Mucosa of rectum (tissue), 2 donors: ENCODE measurements around the gene FDXR.

ENCODE experiments used
- H3K27ac ChIP-seq, 2 donors: one replicate each; pipeline ENCODE4 v1.7.0; 2013; ENCODE audit warnings: inconsistent platforms in 2 of 2, low read depth in 2 of 2, low read length in 2 of 2
- H3K27me3 ChIP-seq, 2 donors: one replicate each; pipeline ENCODE4 v1.7.0; 2013; ENCODE audit warnings: low read length in 2 of 2; ENCODE audit not compliant: control insufficient read depth in 2 of 2, insufficient read depth in 2 of 2
- H3K36me3 ChIP-seq, 2 donors: one replicate each; pipeline ENCODE4 v1.7.0; 2013; ENCODE audit warnings: low read length in 2 of 2; ENCODE audit not compliant: control insufficient read depth in 2 of 2, insufficient read depth in 2 of 2
- H3K4me1 ChIP-seq, 2 donors: one replicate each; pipeline ENCODE4 v1.7.0; 2013; ENCODE audit warnings: low read length in 2 of 2, mild to moderate bottlenecking in 1 of 2; ENCODE audit not compliant: control insufficient read depth in 2 of 2, insufficient read depth in 2 of 2
- H3K4me3 ChIP-seq, 2 donors: one replicate each; pipeline ENCODE4 v1.7.0; 2013; ENCODE audit warnings: low read length in 2 of 2
- H3K9ac ChIP-seq, 2 donors: one replicate each; pipeline ENCODE4 v1.7.0; 2013; ENCODE audit warnings: low read length in 2 of 2, low read depth in 1 of 2, mild to moderate bottlenecking in 1 of 2
- H3K9me3 ChIP-seq, 2 donors: one replicate each; pipeline ENCODE4 v1.7.0; 2013; ENCODE audit warnings: low read length in 2 of 2; ENCODE audit not compliant: control insufficient read depth in 2 of 2
- donor health status: healthy.
- donor health status: Normal muscosa, but diverticular disease.

Gene FDXR

DNA sequence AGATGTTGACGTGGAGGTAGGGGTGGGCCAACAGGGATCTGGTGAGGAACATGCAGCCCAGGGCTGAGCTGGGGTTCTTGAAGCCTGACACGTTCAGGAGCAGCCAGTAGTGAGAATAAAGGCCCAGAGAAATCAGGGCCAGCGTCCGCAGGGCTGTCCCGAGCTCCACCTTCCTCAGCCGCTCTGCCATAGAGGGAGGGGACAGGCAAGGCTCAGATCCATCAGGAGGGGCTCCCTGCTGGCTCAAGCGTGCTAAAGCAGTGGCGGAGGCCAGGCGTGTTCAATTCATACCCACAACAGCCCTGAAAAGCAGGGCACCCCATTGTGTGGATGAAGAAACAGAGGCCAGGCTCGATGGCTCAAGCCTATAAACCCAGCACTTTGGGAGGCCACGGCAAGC, 8.3 kb upstream of the FDXR start:
- H3K4me1 ChIP-seq, result peaks cover 9 to 11% of the 10 kb centered on the region in 2 donors
- H3K27me3 ChIP-seq, result peaks cover 0 to 1% of the 10 kb centered on the region in 2 donors
- no peaks in the 10 kb centered on the region for H3K9me3 ChIP-seq
- no peaks in the 10 kb centered on the region for H3K36me3 ChIP-seq
- no peak overlapping the region for H3K9ac ChIP-seq
- no peak overlapping the region for H3K27ac ChIP-seq
- no peak overlapping the region for H3K4me3 ChIP-seq

DNA sequence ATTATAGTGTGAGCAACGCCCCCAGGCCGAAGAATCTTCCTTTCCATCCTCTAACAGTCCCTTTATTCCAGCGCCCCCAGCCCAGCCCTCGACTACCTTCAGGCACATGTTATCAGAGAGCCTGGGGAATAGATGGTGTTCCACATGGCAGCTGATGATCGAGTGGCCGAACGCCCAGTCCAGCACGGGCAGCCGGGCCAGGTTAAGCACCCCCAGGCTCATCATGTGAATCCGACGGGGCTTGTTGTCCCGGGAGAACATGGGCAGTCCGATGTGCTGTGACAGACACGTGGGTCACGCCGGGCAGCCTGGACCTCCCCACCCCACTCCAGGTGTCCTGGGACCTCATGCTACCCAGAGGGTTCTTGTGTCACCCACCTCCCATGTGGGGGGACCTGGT, 6.5 kb upstream of the FDXR start:
- no peak overlapping the region for H3K27ac ChIP-seq
- peaks cover 9 to 11% of the 10 kb centered on the region in 2 donors for H3K4me1 ChIP-seq
- H3K9ac ChIP-seq, result no peak overlapping the region
- H3K4me3 ChIP-seq, result no peak overlapping the region
- H3K36me3 ChIP-seq, result no peaks in the 10 kb centered on the region
- peaks cover 0 to 1% of the 10 kb centered on the region in 2 donors for H3K27me3 ChIP-seq
- no peaks in the 10 kb centered on the region for H3K9me3 ChIP-seq

DNA sequence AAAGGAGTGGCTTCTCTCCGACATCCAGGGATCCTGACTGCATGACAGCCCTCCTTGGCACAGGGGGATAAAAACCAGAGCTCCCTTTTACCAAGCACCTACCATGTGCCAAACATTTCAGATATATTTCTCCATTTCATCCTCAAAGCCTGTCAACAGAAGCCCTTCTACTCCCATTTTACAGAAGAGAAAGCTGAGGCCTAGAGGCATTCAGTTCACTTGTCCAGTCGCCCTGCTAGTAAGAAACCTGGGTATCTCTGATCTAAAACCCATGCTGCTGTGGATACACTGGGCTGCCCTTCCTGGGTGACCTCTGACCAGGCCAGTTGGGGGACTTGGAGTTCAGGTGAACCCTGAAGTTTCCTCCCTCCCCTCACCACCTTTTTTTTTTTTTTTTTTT, 5.9 kb upstream of the FDXR start:
- Histone ChIP-seq H3K36me3 (no peaks in the 10 kb centered on the region), H3K9ac (peak overlapping the region in 1 of 2 donors; percentile 27)

DNA sequence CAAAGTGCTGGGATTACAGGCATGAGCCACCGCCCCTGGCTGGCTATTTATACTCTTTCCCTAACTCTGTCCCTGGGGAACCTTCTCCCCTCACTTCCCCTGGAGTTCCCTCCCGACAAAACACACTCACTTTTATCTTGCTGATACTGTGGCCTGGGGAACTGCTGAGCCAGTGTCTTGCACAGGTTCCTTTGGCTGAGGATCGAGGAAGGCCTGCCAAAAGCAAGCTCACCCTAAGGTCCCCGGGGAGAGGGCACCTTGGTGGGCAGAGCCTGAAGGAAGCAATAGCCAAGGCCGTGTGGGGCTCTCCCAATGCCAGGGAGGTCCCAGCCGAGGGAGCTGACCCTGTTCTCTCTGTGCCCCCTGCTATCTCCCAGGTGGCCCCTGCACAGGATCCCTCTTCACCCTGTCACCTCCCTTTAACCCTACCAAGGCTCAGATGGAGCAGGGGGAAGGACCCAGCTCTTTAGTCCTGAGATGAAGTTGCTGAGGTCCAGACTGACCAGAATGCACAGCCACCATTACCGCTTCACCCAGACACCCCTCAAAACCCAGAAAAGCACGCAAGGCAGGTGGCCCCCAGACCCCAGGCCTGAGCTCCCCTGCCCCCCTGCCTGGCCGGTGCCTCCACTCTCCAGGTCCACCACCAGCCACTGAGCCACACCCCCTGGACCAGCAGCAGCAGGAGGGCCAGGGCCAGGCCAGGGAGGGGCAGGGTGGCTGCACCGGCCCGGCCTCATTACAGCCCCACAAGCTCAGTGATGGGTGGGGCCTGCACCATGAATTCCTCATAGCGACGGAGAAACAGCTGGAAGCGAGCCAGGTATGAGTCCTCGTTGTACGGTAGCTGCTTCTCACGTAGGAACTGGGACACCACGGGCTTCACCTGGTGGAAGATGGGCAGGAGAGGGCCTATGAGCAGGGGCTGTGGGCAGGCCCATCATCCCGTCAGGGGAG, 5.1 kb upstream of the FDXR start:
- Histone ChIP-seq H3K27me3 (peaks cover 0 to 1% of the 10 kb centered on the region in 2 donors), H3K36me3 (no peaks in the 10 kb centered on the region), H3K9me3 (no peaks in the 10 kb centered on the region), H3K4me3 (peak overlapping the region in 1 of 2 donors; percentile 12), H3K27ac (no peak overlapping the region), H3K4me1 (peaks cover 11 to 12% of the 10 kb centered on the region in 2 donors), H3K9ac (peak overlapping the region; percentile 24 to 27)

More for the DNA sequence above, 5.9 kb upstream of the FDXR start:
- Histone ChIP-seq H3K27ac (no peak overlapping the region), H3K4me1 (peaks cover 11 to 12% of the 10 kb centered on the region in 2 donors), H3K4me3 (no peak overlapping the region), H3K9me3 (no peaks in the 10 kb centered on the region), H3K27me3 (peaks cover 0 to 1% of the 10 kb centered on the region in 2 donors)

DNA sequence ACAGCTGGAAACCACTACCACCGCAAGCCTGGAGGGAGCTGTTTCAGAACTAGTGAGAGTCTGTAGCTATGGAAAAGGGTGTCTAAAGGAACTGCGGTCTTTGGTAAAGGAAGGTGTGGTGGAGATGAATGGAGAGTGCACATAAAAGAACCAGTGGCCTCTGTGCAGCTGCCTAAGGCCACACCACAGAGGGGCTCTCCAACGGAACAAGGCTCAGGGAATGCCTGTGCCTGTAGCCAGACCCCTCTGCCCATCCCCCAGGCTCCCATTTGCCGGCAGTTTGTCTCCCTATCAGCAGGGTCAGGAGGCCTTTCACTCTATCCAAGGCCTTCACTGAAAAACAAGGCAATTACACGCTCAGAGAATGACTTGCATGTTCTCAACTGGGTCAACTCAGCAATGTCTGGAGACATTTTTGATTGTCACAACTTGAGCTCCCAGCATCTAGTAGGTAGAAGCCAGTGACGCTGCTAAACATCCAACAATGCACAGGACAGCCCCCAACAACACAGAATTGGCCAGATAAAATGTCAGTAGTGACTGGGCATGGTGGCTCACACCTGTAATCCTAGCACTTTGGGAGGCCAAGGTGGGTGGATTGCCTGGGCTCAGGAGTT, 3.3 kb upstream of the FDXR start:
- no peak overlapping the region for H3K4me3 ChIP-seq
- H3K27ac ChIP-seq, result no peak overlapping the region
- H3K27me3 ChIP-seq, result peaks cover 0 to 1% of the 10 kb centered on the region in 2 donors

DNA sequence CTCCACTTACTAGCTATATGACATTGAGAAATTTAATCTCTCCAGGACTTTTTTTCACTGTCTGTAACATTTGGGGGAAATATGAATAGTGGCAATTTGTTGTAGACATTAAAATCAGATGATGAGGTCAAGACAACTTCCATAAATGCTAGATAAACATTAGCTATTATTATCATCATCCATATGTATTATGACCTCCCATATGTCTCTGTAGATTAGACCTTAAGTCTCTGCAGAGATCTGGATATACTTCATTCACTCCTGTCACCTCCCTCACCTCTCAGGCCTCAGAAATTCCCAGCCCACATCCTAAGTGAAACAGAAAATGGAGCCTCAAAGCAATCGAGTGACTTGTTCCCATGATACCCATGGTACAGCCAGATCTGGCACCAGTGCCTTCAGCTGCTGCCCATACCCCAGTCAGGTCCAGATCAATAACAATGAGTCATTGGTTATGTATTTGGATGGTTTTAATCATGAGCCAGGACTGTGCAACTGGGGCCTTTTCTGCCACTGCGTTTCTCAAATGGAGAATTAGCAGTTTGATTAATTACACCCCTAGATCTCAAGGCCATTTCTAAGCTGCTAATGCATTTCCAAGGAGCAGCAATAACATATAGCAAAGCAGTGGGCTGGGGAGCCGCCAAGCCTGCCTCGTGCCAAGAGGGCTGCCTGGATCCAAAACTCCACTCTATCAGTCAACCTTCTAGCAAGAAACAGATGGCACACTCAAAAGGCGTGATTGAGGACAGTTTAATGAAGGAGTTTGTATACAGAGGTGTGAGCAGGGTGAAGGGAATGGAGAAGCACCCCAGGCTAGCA, 2.6 kb upstream of the FDXR start:
- H3K4me1 ChIP-seq, result peaks cover 19 to 22% of the 10 kb centered on the region in 2 donors
- H3K4me3 ChIP-seq, result no peak overlapping the region
- H3K9ac ChIP-seq, result no peak overlapping the region
- no peak overlapping the region for H3K27ac ChIP-seq
- H3K27me3 ChIP-seq, result no peaks in the 10 kb centered on the region
- no peaks in the 10 kb centered on the region for H3K9me3 ChIP-seq
- H3K36me3 ChIP-seq, result no peaks in the 10 kb centered on the region

More for the DNA sequence above, 3.3 kb upstream of the FDXR start:
- peaks cover 19 to 22% of the 10 kb centered on the region in 2 donors for H3K4me1 ChIP-seq
- H3K36me3 ChIP-seq, result no peaks in the 10 kb centered on the region
- no peak overlapping the region for H3K9ac ChIP-seq
- no peaks in the 10 kb centered on the region for H3K9me3 ChIP-seq

DNA sequence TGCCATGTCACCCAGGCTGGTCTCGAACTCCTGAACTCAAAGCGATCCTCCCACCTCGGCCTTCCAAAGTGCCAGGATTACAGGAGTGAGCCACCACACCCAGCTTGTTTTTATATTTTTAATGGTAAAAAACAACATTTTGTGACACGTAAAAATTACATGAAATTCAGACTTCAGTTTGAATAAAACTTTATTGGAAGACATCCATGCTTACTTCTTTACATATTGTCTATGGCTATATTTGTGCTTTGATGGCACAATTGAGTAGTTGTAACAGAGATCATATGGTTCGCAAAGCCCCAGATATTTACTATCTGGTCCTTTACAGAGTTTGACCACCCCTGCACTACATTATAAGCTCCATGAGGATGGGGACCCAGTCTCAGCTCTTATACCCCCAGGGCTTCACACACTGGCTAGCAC, 1.8 kb upstream of the FDXR start:
- peaks cover 19 to 22% of the 10 kb centered on the region in 2 donors for H3K4me1 ChIP-seq
- H3K4me3 ChIP-seq, result no peak overlapping the region
- H3K9me3 ChIP-seq, result no peaks in the 10 kb centered on the region
- H3K36me3 ChIP-seq, result no peaks in the 10 kb centered on the region
- H3K9ac ChIP-seq, result no peak overlapping the region
- no peaks in the 10 kb centered on the region for H3K27me3 ChIP-seq
- H3K27ac ChIP-seq, result no peak overlapping the region

DNA sequence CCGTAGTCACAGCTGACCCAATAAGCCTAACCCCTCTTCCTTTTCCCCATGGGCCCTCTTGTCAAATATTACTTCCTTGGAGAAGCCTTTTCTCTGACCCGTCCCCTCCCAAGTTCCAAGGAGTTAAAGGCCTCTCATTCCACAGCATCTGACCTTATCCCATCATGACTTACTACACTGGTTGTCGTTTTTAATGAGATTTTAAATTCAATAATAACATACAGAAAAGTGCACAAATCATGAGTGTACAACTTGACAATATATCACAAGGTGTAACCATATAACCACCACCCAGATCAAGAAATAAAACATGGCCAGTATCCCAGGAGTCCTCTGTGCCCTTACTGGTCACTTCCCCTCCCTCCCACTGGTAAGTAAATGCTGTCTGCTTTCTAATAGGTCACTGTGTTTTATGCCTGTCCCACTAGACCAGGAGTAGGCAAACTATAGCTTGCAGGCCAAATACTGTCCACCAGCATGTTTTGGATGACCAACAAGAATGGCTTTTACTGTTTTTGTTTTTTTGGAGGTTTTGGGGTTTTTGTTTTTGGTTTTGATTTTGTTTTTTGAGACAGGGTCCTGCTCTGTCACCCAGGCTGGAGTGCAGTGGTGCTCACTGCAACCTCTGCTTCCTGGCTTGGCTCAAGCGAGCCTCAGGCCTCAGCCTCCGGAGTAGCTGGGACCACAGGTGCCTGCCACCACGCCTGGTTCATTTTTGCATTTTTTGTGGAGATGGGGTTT, 1.2 kb upstream of the FDXR start:
- Histone ChIP-seq H3K36me3 (no peaks in the 10 kb centered on the region), H3K4me3 (peak overlapping the region; percentile 88 to 90), H3K27ac (peak overlapping the region; percentile 88 to 89), H3K4me1 (peaks cover 19 to 22% of the 10 kb centered on the region in 2 donors), H3K9me3 (no peaks in the 10 kb centered on the region), H3K9ac (peak overlapping the region; percentile 95 to 98), H3K27me3 (no peaks in the 10 kb centered on the region)

DNA sequence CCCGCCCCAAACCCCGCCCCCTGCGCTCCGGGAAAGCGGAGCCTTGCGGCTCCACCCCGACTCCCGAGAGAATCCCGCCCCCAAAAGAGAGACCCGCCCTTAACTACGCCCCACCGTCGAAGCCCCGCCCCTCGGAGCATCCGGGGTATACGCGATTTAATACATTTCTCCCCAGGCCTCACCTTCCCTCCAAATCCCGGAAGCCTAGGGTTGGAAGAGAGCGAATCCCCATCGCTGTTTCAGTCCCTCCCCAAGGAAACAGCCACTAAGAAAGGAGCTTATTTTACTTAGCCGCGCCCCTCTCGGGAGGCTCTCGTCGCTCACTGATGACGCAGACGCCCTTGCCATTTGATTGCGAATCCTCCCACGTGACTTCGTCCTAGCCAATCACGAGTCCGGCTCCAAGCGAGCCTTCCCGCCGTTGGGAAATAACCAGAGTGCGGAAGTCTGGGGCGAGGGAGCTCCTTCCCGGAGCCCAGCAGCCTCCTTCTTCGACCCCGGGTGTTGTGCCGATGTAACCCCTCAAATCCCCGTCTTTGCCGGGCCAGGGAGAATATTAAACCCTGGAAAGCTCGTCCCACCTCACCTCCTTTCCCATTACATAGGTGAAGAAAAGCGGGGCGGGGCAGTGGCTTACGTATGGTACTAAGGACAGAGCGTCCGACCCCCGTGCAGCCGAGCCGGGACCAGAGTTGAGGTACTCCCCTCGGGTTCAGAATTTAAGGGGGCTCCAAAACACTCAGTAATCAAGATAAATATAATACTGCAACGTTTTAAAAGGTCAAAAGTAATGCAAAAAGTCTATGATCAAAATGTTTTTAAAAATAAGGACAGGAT, 461 bp upstream of the FDXR start:
- Histone ChIP-seq H3K27ac (peak overlapping the region; percentile 88 to 89), H3K36me3 (no peaks in the 10 kb centered on the region), H3K4me3 (peak overlapping the region; percentile 88 to 90), H3K9me3 (no peaks in the 10 kb centered on the region), H3K9ac (peak overlapping the region; percentile 95 to 98), H3K27me3 (no peaks in the 10 kb centered on the region), H3K4me1 (peaks cover 15 to 17% of the 10 kb centered on the region in 2 donors)
